UCSD-AML1 (cell line): ENCODE results near the gene NOTCH1.
A peak's percentile ranks its signal among the peaks of the same experiment; 100 is the strongest.

ENCODE experiments used
- DNase-seq: peaks from one replicate; lab custom pipeline; 2025; ENCODE audit not compliant: unreplicated experiment; lab: John Stamatoyannopoulos, UW

Gene NOTCH1

DNA sequence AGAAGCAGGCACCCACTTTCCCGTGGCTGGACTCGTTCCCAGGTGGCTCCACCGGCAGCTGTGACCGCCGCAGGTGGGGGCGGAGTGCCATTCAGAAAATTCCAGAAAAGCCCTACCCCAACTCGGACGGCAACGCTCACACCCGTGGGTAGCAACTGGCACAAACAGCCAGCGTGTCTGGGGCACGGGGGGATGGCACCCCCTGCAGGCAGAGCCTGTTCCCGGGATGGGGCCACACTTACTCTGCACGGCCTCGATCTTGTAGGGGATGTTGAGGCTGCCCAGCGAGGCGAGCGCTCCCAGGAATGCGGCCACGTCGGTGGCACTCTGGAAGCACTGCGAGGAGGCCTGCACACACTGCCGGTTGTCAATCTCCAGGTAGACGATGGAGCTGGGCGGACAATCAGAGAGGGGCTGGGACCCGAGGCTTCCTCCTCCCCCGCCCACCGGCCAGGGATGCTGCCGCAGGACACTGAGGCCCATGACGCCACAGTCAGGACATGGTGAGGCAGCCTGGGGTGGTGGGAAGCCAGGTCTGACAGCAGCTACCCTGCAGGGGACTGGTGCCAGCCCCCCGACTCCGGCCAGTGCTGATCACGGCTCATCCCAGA, 42.8 kb downstream of the NOTCH1 start:
- no peak for DNase-seq

DNA sequence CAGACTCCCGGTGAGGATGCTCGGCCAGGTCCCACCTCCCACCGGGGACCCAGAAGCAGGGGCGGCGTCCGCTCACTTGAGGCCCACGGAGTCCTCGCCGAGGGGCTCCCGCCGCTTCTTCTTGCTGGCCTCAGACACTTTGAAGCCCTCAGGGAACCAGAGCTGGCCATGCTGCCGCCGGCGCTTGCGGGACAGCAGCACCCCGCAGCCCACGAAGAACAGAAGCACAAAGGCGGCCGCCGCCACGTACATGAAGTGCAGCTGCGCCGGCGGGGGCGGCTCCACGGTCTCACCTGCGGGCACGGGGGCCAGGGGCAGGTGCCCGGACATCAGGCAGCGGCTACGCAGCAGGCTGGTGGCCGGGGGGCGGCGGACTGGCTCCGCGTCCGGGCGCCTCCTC, 43.7 kb downstream of the NOTCH1 start:
- DNase-seq: no peak

DNA sequence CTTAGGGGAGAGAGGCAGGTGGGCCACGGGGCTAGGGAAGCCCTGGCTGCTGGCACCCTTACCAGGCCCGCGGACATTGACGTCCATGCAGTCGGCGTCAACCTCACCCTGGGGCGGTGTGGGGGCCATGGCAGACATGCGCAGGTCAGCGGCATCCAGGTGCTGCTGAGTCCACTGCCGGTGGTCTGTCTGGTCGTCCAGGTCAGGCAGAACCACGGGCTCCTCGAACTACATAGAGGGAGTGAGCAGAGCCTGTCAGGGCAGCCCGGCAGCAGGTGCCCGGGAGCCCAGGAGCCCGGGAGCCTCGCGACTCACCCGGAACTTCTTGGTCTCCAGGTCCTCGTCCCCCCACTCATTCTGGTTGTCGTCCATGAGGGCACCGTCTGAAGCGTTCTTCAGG, 44.2 kb downstream of the NOTCH1 start:
- DNase-seq: no peak

DNA sequence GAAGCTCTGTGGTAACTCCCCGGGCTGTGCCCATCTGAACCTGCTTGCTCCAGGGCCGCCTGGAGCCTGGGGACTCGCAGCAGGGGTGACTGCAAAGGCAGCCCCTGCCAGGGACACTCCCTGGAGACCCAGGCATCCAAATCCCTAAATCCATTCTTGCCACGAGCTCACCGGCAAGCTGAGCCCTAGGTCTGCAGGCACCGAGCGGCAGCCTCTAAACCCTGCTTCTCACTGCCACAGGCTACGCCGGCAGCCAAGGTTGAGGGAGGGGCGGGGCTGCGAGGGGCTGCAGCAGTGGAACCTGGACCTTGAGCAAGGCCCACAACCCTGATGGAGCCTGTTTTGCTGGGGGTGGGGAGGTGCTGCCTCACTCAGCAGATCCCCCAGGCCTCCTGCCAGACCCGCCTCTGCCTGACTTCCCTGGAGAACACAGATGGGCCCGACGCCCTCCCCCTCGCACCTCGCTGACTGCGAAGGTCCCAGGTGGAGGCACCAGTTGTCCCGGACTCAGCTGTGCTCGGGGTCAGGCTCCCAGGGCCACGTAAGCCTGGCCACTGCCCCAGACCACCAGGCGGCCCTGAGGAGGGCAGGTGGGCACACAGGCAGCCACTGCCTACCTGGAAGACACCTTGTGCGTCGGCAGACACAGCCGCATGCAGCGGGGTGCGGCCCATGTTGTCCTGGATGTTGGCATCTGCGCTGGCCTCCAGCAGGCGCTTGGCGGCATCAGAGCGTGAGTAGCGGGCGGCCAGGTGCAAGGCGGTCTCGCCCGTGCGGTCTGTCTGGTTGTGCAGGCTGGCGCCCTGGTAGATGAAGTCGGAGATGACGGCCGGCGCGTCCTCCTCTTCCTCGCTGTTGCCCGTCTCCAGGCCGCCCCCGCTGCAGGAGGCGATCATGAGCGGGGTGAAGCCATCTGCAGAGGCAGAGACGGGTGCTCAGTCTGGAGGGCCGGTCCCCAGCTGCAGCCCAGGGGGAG, 45.6 kb downstream of the NOTCH1 start:
- DNase-seq: no peak

DNA sequence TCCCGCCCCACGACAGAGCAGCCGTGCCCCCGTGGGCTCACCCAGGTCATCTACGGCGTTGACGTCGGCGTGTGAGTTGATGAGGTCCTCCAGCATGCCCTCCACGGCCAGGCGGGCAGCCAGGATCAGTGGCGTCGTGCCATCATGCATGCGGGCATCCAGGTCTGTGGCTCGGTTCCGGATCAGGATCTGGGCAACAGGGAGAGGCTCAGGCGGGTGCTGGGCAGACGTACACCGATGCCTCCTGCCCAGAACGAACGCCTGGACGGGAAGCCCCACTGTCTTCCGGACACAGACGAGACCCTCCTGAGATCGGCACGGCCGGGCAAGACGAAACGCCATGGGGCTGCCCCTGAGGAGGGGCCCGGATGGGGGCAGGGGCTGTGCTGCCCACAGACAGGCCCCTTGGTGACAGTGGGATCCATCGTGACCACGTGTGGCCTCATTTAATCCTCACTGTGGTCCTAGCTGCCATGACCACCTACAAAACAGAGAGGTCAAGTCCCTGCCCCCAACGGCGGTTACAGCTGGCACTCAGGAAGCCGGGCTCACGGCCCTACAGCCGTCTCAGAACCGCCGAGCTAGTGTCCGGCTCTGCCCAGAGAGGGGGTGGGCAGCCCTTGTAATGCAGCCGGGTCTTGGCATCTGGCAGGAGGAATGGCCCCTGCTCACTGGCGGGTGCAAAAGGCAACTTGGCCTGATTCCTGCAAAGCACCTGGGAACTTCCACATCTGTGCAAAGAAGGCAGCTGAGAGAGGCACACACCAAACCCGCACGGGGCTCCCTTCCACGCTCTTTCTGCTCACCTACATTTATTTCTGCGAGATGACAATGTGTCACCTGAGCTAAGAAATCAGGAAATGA, 46.5 kb downstream of the NOTCH1 start:
- DNase-seq: no peak

DNA sequence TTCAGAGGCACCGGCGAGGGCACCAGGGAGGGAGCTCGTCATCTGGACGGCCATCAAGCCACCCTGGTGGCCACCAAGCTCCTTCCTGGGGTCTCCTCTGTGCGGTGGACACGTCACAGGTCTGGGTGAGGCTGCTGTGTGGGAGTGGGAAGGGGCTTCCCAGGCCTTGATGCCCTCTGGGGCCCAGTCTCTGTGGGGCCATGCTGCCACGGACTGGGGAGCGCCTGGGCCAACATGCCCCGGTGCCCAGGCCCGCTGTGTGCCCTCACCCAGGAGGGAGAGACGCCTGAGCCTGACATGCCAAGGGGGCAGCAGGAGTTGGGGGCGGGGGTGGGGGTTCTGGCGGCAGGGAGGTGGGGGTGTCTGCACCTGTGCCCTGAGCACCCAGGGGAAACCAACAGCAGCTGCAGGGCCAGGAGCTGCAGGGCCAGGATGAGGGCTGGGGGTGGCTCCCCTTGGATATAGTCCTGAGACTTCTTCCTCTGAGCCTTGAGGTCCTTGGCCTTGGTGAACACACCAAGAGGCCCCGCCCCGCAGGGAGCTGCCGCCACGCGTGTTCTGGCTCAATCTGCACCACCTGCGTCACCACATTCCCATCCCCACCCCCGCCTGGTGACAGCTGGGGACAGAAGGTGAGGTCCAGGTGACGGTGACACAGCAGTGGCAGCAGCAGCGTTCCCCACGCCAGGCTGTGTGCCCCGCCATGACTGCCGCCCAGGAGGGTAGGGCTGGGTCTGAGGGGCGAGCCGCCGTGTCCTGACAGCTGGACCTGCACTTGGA, 47.7 kb downstream of the NOTCH1 start:
- no peak for DNase-seq

DNA sequence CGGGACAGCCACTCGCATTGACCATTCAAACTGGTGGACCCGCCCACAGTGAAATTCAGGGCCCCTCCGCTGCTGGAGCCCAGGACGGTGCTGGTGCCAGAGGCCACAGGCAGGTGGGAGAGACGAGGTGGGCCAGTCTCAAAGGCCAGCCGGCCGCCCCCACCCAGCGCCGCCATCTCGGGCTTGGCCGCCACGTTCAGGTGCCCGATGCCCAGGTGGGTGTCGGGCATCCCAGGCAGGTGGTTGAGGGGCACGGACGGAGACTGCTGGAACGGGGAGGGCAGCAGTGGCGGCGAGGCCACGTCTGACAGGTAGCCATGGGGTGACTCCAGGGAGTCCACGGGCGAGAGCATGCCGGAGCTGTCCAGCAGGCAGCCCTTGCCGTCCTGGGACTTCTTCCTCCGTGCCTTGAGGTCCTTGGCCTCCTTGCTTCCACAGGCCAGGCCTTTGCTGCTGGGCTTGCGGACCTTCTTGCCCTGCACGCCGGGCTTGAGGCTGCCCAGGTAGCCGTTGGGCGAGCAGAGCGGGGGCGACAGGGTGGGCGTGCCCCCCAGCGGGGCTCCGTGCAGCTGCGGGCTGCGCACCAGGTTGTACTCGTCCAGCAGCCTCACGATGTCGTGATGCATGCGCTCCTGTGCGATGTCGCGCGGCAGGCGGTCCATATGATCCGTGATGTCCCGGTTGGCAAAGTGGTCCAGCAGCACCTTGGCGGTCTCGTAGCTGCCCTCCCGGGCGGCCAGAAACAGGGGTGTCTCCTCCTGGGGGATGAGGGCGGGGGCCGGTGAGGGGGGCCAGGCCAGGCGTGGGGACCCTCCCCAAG, 48.8 kb downstream of the NOTCH1 start:
- DNase-seq: no peak

DNA sequence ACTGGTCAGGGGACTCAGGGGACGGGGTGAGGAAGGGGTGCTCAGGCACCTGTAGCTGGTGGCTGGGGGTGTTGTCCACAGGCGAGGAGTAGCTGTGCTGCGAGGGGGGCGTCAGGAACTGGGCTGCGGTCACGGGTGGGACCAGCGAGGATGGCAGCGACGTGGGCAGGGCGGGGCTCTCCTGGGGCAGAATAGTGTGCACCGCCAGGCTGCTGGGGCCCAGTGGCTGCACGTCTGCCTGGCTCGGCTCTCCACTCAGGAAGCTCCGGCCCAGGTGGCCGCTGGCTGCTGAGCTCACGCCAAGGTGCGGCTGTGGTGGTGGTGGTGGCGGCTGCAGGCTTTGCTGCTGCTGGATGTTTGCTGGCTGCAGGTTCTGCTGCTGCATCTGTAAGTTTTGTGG, 49.7 kb downstream of the NOTCH1 start:
- no peak for DNase-seq

DNA sequence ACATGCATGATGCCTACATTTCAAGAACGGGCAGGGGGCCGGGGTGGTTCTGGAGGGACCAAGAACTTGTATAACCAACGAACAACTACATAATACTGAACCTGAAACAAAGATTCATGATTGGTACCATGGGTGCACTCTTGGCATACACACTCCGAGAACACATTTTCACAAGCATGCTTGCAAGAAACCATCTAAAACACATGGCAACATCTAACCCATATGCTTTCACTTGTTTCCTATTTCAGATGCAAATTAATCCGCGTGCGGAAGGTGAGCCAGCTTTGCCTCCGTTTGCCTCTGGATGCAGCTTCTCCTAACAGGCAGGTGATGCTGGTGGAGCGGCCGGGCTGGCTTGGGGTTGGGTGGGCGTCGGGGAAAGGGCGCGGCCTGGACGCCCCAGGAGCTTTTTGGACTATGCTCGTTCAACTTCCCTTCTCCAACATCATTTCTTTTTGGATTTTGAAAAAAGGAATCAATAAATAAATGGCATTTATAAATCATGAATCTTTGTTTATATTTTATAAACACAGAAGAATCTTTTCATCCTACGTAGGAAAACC, 50.5 kb downstream of the NOTCH1 start:
- no peak for DNase-seq

DNA sequence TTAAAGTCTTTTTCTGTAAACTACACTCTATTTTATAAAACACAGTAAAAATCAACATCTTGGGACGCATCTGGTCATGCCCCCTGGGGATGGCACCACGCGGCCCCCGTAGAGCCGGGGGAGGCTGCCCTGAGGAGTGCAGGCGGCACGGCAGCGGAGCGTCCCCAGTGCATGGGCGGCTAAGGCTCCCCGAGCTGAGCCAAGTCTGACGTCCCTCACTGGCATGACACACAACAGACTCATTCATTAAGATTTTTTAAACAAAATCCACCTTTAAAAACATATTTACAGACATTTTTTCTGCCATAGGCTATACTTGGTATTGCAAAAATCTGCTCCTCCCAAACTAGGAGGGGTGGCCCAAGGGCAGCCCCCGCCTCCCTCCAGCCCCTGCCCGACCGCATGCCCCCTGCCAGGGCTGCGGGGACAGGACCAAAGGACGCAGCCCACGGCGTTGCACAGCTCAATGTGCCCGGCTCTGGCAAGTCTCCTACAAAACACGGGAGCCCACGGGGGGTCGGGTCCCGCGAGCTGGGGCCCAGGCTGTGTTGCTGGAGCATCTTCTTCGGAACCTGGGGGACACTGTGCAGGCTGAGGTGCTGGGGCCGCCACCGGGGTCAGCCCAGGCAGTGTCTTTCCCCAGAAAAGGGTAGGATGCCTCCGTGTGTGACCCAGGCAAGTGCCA, 51.2 kb downstream of the NOTCH1 start:
- no peak for DNase-seq

DNA sequence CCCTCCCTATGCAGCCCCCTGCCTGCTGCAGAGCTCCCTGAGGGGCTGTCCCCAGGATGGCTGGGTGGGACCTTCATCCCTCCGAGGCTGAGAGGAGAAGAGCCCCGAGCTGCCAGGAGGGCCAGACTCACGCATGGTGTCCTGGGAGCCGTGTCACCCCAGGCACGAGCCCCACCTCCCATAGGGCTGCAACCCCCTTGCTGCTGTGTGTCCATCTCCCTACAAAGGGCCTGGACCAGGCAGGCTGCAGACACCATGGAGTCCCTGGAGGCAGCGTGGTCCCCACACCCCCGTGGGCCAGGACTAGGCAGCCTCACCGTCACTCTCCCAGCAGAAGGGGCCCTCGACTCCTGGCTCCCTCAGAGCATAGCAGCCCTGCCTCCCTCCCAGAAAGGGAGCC, 51.8 kb downstream of the NOTCH1 start:
- DNase-seq: no peak

DNA sequence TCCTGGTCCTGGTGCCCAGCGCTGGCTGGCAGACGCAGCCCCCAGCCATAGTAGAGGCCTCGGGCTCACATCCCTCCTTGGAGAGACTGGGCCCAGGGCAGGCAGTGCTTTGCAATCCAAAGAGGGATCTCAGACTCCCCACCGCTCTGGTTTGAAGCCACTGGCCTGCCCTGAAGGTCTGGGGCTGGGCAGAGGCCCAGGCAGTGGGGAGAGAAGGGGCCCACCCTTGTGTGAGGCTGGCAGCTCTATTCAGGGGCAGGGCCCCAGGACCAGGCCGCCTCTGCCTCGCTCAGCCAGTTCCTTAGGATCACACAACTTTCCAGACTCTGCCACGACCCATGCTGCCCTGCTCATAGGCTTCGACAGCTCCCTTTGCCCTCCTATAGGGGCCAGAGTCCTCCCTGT, 52.3 kb downstream of the NOTCH1 start:
- DNase-seq: no peak

DNA sequence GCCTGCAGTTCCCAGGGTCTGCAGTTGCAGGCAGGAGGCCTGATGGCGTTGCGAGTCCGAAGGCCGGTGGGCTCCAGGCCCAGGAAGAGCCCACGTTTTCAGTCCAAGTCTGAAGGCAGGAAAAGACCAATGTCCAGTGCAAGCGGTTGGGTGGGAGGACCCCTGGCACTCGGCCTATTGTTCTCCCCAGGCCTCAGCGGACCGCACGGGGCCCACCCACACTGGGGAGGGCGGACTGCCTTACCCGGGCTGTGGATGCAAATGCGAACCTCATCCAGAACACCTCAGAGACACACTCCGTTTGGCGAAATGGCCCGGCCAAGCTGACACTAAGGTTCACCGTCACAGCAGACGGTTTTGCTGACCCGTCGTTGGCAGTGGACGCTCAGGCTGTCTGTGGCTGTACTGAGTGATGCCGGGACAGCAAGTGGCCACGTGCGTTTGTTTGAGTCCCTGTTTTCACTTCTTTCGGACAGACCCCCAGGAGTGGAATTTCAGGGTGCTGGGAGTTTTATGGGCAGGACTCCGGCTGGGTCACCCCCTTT, 52.8 kb downstream of the NOTCH1 start:
- DNase-seq: no peak

DNA sequence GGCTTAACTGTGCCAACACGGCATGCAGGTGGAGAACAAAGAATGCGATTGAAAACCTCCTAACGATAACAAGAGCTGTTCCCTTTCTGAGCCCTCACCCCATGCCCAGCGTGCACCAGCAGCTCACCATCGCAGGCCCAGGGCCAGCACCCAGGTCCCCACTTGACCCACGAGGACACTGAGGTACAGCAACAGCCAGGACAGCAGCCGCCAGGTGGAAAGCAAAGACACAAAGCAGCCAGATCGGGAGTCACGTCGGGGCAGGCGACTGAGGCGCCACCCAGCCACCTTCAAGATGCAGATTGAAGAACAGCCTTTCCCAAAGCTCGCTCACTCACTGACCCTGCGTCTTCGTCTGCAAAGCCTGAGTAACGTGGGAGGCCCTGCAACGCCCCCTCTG, 56.1 kb downstream of the NOTCH1 start:
- no peak for DNase-seq

DNA sequence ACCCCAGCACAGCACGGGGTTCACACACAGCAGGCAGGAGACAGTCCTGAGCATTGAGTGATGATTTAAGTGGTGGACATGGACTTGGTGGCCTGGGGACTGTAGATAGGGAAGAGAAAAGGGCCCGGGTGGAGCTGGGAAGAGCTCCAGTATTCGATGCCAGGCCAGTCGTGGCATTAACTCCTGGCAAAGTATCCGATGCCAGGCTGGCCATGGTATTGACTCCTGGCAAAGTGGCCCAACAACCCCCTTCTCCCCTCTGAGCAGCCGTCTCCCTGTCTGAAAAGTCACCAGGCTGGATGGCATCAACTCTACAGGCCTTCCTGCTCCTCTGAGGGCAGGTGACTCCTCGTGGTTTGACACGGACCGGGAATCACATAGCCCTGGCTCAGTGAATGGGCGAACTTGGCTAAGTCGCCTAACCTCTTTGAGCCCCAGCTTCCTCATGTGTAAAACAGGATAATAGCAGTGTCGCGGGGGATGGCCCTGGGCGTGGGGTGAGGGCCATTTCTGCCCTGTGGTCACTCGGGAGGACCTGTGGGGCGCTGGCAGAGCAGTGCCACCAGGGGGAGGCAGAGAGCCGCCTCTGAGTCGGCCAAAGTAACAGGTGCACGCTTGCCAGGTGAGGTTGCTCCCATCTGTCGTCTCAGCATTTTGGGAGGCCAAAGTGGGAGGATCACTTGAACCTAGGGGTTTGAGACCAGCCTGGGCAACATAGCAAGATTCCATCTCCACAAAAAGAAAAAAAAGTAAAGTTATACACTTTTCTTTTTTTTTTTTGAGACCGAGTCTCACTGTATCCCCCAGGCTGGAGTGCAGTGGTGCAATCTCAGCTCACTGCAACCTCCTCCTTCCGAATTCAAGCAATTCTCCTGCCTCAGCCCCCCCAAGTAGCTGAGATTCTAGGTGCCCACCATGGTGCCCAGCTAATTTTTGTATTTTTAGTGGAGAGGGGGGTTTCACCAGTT, 57.3 kb downstream of the NOTCH1 start:
- DNase-seq: peak; percentile 65

DNA sequence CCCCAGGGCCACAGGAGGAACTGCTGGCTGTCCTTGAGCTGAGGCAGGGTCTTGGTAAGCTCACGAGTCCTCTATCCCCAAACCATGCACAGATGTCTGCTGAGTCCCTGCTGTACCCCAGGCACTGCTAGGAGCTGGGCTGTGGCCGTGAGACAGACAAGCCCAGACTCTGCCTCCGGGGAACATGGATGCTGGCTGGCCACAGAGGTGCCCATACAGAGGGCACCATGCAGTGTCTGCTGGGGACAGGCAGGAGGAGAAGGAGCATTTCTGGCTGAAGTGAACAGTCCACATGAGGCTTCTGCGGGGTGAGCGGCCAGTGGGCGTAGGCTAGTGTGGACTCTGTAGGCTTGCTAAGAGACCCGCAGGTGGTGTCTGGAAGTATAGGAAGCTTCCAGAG, 58.2 kb downstream of the NOTCH1 start:
- no peak for DNase-seq

DNA sequence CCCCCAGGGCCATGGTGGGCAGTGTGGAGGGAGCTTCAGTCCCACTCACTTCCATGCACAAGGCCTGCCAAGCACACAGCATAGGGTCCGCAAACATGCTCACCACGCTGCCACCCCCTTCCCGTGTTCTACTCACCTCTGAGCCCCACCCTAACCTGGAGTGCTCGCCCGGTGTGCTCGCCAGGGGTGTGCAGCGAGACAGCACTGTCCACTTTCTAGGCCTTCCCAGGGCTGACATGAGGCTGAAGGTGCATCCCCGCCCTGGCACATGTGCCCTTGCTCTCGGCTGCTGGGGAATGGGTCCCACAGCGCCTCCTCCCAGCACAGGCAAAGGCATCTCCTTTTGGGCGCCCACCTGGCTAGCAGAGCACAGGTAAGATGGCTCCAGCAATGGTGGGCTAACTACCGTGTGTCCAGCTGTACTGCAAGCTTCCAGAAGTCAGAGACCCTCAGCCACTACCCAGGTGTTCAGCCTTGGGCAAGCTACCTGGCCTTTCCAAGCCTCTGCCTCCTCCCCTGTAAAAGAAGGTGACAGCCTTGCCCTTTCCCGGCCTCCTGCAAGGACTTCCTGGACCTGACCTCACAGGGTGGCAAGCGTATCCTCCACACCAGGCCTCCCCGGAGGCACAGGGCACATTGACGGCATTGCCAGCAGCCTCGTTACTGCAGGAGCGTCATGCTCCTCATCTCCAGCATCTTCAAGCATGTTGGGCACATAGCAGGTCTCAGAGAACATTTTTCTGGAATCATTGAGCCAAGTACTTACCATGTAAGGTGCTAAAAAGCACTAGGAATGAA, 58.8 kb downstream of the NOTCH1 start:
- DNase-seq: no peak
